Stimulated activated CD4-positive, alpha-beta T cell treated with anti-CD3 and anti-CD28 coated beads, Interleukin-12 subunit alpha, Interleukin-12 subunit beta, amount 100 ng/mL, for 4 hours (primary cell): ENCODE results near the gene PSORS1C1.

ENCODE experiments used
- DNase-seq: peaks from one replicate; pipeline ENCODE4 v3.0.0-alpha.2; 2020

PSORS1C1 gene

DNA sequence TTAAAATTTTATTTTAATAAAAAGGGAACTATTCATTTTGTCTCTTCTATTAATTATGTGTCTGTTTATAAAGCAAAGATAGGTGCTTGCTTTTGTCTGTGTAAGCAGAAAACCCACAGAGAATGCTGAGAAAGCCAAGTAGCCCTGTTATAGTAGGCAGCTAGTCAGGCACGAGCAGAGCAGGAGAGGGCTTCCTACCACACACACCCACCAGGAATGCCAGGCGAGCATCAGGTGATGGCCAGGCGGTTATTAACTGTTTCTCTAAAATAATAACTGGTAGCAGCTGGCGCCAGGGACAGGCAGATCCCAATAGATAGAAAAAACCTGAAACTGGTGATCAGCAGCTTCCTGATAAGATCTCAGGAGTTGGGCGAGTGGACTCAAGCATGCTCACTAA is 17.9 kb upstream of the PSORS1C1 start:
- DNase-seq: no peak

- DNase-seq: no peak
Measured at GRCh38 chr6:31098449-31098938, 16.1 kb upstream of the PSORS1C1 start.

DNA sequence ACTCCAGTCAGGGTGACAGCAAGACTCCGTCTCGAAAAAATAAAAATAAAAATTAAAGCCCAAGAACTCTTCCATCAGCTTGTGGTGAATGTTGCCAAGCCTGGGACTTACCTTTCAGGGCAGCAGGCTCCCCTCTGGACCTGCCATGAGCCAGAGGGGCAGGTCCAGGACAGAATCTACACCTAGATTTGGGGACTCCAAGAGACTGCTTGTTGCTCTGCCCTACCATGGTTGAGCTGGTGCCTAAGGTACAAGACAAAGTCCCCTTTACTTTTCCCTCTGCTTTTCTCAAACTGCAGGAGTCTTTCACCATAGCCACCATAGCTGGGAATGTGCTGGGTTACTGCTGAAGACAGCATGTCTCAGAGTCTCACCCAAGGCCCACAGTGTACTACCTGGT is 11.5 kb upstream of the PSORS1C1 start:
- DNase-seq: no peak

GRCh38 chr6:31107052-31107451 is 7.5 kb upstream of the PSORS1C1 start:
- no peak for DNase-seq

GRCh38 chr6:31110825-31111582 is 3.6 kb upstream of the PSORS1C1 start:
- DNase-seq: no peak

DNA sequence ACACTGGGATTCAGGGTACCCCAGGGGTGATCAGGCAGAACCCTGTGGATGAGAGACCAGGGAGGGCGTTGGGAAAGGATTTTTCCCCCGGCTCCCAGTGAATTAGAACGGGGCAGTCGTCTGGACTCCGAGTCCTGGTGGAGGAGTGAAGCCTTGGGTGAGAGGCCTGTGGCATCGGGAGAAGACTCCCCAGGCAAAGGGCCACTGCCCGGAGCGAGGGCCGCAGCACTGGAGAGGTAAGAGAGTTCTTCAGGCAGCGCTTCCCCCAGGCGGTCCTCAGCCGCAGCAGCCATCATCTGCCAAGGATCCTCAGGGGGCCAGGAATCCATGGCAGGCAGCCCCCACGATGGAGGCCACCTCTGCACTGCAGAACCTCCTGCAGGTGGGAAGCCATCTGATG is 2.9 kb upstream of the PSORS1C1 start:
- DNase-seq: no peak

- DNase-seq: no peak
Measured at GRCh38 chr6:31112478-31112877, 2.1 kb upstream of the PSORS1C1 start, which contains the start of gene C6orf15. Gene C6orf15 (minus strand): TSS chr6:31112575. CDS start chr6:31112555, 20 bp downstream.

GRCh38 chr6:31113861-31114540 is 599 bp upstream of the PSORS1C1 start:
- no peak for DNase-seq

GRCh38 chr6:31114970-31115849 is 610 bp downstream of the PSORS1C1 start:
- DNase-seq: no peak

DNA sequence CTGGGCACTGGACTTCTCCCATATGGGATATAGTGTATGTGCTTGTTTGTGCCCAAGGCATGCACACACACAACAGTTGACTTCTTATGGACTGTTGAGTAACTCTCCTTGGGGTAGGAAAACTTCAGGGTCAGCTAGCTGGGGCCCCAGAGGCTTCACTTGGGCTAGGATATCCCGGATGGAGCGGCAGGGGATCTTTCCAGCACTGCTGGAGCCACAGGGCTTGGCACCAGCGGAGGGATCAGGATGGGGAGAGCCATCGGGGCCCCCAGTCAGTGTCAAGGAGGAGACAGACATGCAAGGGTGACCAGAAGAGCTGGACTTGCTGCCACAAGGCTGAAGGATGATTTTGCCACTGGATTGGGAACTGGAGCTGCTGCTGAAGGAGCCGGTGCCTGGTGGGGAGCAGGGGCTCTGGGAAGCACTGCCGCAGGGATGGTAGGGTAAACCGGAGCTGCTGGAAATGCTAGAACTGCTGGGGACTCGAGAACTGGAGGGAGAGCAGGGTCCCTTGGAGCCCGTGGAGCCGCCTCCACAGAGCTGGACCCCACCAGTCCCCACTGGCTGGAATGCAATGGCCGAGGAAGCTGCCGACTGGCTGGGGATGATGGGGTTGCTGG is 1.5 kb downstream of the PSORS1C1 start:
- DNase-seq: no peak

- no peak for DNase-seq
Measured at GRCh38 chr6:31116661-31117385, 2.2 kb downstream of the PSORS1C1 start.

DNA sequence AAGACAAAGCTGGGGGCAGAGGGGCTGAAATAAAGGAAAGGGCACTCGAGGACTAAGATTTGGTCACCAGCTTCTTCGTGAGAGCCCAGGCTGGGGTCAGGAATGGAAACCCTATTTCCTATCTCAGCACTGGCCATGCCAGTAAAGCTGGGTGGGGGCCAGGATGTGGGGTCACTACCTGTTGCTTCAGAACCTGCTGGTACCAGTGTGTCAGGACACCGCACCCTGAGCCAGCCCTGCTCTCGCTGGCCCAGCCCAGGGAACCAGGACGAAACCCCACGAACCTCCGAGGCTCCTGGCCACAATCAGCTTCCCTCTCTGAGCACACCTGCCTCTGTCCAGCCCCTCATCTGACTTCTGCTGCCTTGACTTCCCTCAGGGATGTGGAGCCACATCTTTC is 3.6 kb downstream of the PSORS1C1 start:
- DNase-seq: no peak

DNA sequence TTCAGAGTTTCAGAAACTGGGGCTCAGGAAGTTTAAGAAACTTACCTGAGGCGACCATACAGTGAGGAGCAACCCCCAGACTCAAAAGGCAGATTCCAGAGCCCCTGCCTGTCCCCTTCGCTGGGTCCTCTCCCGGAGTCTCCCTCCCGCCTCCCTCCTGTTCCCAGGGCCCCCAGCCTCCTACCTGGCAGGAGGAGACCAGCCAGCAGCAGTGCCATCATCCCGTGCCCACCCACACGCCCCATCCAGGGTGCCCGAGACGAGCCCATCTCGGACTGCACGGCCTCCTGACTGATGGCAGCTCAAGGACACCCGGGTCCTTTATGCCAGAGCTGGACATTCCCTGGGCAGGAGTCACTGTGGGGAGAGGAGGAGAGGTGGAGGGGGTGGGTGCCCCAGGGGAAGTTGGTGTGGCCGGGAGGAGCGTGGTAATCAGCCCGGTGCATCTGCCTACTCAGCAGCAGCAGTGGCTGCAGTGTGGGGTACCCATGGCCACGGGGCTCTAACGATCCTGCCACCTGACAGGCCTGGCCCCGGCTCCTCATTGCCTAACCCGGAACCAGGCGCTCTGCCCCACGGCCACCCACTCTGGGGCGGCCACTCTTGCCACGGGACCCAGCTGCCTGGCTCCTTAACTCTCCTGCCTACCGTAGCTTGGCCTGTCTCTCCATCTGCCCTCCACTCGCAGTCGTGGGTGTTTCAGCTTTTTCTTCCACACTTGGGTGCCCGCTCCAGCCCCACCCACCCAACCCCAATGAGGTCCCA is 5.7 kb downstream of the PSORS1C1 start, which contains the start of gene CDSN:
TSS of gene CDSN (minus strand) at position 296 of the 765 bp plus-strand sequence. CDS start at position 269, 27 bp downstream.
- no peak for DNase-seq

DNA sequence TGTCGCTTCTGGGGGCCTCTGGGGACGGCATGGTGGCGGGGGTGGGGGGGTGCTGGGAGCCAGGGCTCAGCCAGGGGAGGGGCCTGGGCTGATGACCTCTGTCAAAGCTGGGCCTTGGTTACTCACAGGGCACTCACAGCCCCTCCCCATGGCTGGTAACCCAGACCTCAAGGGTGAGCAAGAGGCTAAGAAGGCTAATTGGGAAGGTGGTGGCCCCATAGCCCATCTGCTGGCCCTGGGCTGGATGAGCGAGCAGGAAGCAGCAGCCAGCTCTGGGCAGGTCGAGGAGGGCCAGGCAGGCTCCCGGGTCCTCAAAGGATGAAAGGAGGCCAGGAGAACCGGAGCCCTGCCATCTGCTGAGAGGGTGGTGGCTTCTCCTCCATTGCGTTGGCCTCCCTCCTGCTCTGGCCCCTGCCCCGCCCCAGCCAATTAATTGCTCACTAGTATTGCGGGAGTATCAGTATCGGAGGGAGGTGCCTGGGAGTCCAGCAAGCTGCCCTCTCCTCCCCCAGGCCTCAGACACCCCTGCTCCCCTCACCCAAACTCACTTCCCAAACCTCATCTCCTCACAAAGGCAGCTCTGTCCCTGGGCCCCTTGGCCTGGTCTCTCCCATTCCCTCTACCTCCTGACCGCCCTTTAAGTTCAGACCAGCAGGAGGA is 6.7 kb downstream of the PSORS1C1 start:
- no peak for DNase-seq

DNA sequence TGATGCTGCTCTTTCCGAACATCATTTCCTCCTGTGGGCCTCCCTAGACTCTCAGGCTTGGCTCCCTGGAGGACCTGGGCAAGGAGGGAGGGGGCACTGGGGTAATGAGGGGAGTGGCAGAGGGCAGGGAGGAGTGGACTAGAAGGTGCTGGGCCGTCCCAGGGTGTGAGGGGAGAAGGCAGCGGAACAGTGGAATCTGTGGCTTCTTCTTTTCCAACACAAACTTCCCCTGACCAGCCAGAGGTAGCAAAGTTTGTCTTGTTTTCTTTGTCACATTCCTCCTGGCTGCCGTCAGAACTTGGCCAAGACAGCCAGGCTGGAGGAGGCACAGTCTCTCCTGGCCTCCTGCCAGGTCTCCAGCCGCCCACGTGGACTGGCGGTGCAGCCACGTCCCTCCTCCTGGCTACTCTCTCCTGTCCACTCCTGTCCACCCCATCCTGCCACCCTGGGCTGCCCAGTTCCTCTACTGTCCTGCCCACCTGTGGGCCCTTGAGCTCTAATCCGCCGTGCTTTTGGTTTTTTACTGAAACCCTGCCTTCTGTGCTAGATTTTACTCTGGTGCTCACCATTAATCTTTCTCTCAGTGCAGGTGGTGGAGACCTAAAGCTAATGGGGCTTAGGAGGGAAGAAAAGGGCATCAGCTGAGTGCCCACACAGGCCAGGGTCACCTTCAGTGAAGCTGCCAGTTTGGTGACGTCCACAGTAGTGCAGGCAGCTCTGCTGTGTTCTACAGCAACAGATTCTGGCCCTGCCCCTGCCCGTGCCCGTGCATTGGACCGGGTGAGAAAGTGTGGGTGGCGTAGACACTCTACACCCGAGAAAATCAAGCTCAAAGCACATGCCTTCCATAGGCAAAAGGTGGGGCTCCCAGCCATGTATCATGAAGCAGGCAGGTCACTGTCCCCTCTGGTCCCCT is 8.4 kb downstream of the PSORS1C1 start:
- DNase-seq: no peak

DNA sequence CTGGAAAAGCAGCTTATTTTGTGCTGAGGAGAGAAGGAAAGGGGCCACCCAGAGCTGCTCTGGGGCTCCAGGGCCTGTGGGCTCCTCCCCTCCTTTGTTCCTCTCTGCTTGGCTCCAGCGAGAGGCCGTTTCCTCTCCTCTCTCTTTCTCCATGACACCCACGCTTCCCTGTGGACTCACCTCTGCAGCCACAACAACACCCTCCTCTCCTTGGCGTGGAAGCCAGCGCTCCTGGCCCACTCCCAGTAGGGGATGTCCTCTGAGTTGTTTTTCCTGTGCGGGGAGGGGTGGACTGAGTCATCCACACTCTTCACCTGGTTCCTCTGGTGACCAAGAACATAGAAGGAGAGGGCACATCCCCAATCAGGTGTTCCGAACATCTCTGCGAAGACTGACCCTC is 10.6 kb downstream of the PSORS1C1 start:
- DNase-seq: no peak

DNA sequence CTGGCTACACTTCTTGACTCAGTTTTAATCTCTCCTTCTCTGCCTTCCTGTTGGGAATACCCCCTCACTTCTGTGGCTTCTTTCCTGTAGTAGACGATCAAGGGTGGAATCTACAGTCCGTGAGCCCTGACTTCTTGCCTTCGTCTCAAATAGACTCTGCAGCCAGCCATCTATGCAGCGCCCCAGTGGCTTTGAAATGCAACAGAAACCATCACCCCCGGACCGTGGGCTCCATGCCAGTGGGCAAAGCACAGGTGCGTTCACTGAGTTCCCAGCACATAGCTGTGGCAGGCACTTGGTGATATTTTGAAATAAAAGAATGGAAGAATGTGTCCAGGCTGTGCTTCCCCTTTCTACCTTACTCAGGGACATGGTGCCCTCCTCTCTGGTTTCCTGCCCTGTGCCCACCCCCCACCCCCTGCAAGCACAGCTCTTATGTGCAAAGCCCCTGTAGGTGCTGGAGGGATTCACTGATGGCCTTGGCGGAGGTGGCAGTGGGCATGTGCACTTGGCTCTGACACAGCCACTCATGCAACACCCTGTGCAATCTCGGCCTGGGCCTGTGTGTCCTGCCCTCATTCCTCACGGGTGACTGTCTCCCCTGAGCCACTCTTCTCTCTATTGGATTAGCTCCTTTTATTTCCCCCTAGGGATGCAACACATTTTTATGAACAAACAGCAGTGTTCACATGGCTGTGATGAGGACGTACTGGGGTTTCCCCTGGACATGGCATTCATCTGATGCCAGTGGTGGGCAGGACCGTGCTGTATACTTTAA is 11.2 kb downstream of the PSORS1C1 start:
- DNase-seq: no peak

GRCh38 chr6:31126396-31127175 is 12.0 kb downstream of the PSORS1C1 start:
- DNase-seq: no peak
